Peyer's patch (tissue), 4 donors: ENCODE data around the gene JUP.

Source experiments
- POLR2A ChIP-seq, 2 donors: fragments of 450-650 bp; IDR thresholded peaks; one replicate each; pipeline ENCODE4 v1.5.1; 2017; ENCODE audit warnings: antibody characterized with exemption in 2 of 2, mild to moderate bottlenecking in 2 of 2, moderate library complexity in 2 of 2
- TF ChIP-seq, protein P1 (sequence below), 6 experiments: fragments of 450-650 bp in 4 of 6; fragments of 200-600 bp in 2 of 6; sonication (generic) in 1 of 6; IDR thresholded peaks; one replicate each; pipeline ENCODE4 v1.5.1; 2017 to 2019; ENCODE audit warnings: antibody characterized with exemption in 6 of 6, mild to moderate bottlenecking in 3 of 6, moderate library complexity in 1 of 6

DNA sequence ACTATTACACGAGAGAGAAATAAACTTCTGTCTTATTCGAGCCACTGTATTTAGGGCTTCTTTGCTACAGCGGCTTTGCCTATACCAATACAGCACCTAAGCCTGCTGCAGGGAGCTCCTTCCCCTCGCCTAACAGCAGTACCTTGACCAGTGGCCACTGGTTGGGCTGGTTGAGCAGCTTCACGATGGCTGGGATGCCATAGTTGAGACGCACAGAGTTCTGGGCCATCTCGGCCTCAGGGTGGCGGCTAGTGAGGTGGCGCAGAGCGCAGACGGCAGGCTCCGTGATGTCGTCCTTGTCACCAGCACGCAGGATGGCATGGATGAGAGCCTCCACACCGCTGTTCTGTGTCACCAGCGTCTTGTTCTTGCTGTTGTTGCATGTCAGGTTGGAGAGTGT is 23.7 kb downstream of the JUP start:
- TF ChIP-seq, protein P1, sequence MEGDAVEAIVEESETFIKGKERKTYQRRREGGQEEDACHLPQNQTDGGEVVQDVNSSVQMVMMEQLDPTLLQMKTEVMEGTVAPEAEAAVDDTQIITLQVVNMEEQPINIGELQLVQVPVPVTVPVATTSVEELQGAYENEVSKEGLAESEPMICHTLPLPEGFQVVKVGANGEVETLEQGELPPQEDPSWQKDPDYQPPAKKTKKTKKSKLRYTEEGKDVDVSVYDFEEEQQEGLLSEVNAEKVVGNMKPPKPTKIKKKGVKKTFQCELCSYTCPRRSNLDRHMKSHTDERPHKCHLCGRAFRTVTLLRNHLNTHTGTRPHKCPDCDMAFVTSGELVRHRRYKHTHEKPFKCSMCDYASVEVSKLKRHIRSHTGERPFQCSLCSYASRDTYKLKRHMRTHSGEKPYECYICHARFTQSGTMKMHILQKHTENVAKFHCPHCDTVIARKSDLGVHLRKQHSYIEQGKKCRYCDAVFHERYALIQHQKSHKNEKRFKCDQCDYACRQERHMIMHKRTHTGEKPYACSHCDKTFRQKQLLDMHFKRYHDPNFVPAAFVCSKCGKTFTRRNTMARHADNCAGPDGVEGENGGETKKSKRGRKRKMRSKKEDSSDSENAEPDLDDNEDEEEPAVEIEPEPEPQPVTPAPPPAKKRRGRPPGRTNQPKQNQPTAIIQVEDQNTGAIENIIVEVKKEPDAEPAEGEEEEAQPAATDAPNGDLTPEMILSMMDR (IDR thresholded peaks at IDR 0.05) = no peak
- no peak for TF ChIP-seq POLR2A (IDR thresholded peaks at IDR 0.05)
